ENCODE data around the gene CUZD1.

Gene CUZD1

GRCh38 chr10:122855745-122856144 is 10.1 kb upstream of the CUZD1 start:
- DNase-seq (ENCODE audit: low read depth), result no peak

GRCh38 chr10:122854648-122855047 is 9.0 kb upstream of the CUZD1 start:
- peak; percentile 67 for DNase-seq (ENCODE audit: low read depth)

DNA sequence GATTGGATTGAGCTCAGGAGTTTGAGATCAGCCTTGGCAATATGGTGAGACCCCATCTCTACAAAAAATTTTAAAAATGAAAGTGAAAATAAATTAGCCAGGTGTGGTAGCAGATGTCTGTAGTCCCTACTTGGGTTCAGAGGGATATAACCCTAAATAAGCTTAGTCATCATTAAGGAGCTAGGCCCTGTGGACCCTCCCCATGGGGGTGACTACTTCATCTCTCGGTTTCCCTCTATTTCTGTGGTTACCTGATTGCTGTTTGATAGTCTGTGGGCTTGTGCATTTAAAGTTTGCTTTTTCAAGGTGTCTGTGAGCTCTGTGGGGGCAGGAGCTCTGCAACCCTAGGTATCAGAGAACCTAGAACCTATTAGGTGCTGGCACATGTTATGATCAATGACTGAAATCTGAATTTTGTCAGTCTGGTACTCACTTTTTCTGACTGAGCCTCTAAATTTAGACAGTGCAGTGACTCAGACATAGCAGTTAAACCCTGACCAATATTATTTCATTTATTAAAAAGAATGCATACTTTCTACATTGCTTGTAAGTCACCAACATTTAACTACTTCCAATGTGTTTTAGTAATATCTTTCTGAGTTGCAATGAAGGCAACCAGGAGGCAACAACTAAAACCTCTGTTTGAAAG is 8.1 kb upstream of the CUZD1 start:
- no peak for DNase-seq (ENCODE audit: low read depth)

DNA sequence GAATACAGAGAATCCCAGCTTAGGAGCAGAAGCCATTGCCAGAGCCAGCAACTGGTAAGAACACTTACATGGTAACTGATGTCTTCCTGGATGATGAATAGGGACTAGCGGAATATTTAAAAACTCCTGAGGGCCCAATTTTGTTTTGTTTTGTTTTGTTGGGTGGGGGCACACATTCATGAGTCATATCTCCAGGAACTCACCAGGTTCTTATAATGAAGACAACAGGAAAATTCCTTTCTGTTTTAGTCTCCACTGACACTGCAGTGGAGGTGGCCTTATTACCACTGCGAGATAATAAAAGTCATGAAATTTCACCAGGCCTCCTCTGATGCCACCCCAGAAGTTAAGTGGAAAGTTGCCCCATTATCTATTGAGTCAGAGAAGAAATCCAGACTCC is 6.6 kb upstream of the CUZD1 start:
- DNase-seq (ENCODE audit: low read depth), result no peak

DNA sequence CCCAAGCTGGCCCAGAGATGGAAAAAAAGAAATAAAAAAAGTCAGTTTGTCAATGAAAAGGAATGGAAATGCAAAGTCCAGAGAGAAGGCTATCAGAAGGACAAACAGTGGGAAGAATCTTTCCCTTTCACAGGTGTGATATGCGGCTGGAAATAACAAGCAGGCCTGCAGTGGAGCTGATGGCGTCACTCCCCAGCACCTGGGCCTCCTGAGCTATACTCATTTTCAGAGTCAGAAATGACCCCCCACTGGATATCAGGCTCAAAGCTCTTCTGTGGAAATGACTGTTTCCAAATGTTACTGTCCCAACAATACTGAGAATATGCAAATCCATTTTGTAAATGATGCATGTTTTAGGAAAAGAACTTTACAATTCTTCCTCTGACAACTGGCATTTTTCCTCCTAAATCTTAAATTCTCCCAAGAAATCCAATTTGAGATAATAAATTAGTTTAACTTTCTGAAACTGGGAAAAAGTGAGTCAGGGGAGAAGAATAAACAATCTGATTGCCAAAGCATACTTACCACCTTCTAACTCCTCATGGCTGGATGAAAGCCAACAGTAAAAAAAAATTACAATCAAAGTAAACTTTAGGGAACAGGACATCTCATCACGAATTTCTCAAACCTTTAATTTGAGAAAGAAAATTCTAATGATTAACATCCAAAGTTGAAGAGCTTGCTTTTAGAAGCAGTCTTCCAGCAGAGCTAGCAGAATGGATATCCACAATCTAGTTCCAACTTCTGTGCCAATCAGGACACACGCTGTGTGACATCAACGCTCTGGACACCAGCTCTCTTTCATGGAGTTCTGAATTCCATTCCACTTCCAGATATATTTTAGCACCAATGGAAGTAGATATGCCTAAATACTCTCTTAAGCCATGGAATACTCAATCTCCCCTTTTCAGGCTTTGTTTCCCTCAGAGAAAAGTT is 5.3 kb upstream of the CUZD1 start:
- DNase-seq (ENCODE audit: low read depth), result no peak

DNA sequence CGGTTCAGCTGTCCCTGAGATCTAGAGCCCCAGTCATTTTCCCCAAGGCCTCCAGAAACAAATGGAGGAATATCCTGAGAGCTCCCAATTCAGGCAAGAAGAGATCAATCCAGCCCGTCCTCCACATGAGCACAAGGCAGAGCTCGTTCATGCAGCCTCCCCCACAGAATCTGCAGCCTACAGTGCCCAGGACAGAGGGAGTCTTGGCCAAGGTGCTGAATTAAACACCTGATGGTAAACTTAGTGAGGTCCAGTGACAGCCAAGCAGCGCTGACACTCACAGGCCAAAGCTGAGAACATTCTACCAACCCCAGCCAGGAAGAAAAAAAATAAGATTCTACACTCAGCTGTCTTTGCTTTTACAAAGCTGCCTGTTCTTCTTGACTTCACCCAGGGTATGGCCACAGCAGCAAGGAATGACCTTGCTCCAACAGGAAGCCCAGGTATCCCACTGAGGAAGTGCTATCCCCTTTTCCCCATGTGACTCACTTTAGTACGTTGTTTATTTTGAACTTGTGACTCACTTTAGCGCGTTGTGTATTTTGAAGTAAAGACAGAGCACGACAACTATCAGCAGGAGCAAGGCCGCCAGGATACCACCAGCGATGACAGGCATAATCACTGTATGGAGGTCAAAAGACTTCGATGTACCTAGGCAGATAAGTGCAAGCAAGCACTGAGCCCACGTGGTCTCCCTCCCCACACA is 4.4 kb upstream of the CUZD1 start:
- DNase-seq (ENCODE audit: low read depth), result no peak

DNA sequence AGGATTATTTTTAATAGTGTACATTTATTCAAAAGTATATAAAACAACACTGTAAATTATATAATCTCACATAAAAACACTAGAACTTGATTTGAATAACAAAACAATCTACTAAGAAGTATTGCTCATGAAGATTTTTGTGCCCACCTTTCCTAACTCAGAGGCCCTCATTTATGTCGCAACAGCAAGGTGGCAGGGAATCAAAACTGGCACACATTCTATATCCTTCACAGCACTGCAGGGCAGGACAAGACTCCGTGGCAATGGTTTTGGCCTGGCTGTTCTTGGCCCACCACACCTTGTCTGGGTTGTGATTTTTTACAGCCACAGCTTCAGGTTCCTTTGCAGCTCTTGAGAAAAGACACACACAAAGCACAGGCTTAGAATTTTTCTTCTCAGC is 3.4 kb upstream of the CUZD1 start:
- no peak for DNase-seq (ENCODE audit: low read depth)

- DNase-seq (ENCODE audit: low read depth), result no peak
Measured at GRCh38 chr10:122847782-122848604, 2.3 kb upstream of the CUZD1 start.

DNA sequence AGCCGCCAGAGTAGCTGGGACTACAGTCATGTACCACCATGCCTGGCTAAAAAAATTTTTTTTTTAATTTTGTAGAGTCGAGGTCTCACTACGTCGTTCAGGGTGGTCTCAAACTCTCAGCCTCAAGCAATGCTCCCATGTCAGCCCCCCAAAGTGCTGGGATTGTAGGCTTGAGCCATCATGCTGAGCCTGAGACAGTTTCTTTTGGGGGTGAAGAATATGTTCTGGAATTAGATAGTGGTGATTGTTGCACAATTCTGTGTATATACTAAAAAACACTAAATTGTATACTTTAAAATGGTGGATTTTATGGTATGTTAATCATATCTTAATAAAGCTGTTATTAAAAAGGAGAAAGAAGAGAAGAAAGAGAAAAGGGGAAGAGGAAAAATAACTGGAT is 1.5 kb downstream of the CUZD1 start:
- DNase-seq (ENCODE audit: low read depth), result no peak

GRCh38 chr10:122841569-122841968 is 4.1 kb downstream of the CUZD1 start:
- DNase-seq (ENCODE audit: low read depth), result no peak

- no peak for DNase-seq (ENCODE audit: low read depth)
Measured at GRCh38 chr10:122839505-122839904, 6.2 kb downstream of the CUZD1 start.

DNA sequence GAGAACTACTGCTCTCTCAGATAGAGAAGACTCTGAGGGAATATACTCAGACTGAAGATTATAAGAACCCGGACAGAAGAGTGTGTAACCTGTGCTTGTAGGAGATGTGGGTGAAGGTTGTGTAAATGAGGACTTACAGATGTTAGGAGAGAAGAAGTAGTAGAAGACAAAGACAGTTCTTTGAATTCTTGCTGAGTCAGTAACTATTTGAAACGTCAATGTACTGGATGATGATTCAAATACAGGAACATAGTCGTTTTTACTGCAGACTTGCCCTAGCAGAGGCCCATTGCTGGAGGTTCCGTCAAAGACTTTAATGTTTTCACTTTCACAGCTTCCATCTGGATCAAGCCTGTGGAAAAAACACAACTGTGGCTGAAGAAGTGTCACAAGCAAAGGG is 6.8 kb downstream of the CUZD1 start:
- no peak for DNase-seq (ENCODE audit: low read depth)

GRCh38 chr10:122835908-122836307 is 9.7 kb downstream of the CUZD1 start:
- no peak for DNase-seq (ENCODE audit: low read depth)

- no peak for DNase-seq (ENCODE audit: low read depth)
Measured at GRCh38 chr10:122830965-122831353, 14.7 kb downstream of the CUZD1 start.

GRCh38 chr10:122830273-122830964 is 15.2 kb downstream of the CUZD1 start:
- DNase-seq (ENCODE audit: low read depth), result no peak

DNA sequence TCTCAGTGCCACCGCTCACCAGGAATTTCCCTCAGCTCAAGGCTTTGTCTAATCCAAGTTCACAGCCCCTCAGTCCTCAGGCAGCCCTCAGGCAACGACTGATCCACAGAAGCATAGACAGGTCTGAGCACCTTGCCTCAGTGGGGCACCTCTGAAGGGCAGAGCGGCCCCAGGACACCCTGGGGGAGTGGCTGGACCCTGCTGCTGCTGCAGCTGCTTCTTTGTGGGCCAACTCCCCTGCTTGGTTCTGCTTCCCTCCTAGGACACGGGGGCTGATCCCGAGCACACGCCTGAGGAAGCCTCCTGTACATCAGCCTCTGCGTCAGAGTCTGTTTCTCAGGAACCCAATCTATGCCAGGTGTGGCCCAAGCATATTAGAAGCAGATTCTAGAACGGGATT is 16.2 kb downstream of the CUZD1 start:
- DNase-seq (ENCODE audit: low read depth), result no peak

- no peak for DNase-seq (ENCODE audit: low read depth)
Measured at GRCh38 chr10:122828716-122829255, 16.9 kb downstream of the CUZD1 start.

GRCh38 chr10:122827302-122827701 is 18.4 kb downstream of the CUZD1 start:
- DNase-seq (ENCODE audit: low read depth), result no peak

- DNase-seq (ENCODE audit: low read depth), result no peak
Measured at GRCh38 chr10:122822973-122823690, 22.5 kb downstream of the CUZD1 start.

- DNase-seq (ENCODE audit: low read depth), result no peak
Measured at GRCh38 chr10:122821808-122822207, 23.8 kb downstream of the CUZD1 start.
